Loucy (cell line): Measurements from ENCODE around the gene ACTR3C.

ENCODE experiments used
- H2AFZ ChIP-seq: fragments of 200-600 bp; sonication (generic); 2 replicates; pipeline ENCODE4 v1.6.0; 2016; ENCODE audit warnings: antibody characterized with exemption, mild to moderate bottlenecking, low read length, moderate library complexity
- H3F3A ChIP-seq: fragments of 200-600 bp; 2 replicates; pipeline ENCODE4 v1.6.0; 2016; ENCODE audit warnings: antibody characterized with exemption, low read depth, mild to moderate bottlenecking
- H3K27me3 ChIP-seq: fragments of 200-600 bp; sonication (generic); 2 replicates; pipeline ENCODE4 v1.6.1; 2014; ENCODE audit warnings: low read length, mild to moderate bottlenecking; ENCODE audit not compliant: insufficient read depth, poor library complexity, severe bottlenecking
- H3K36me3 ChIP-seq: fragments of 200-600 bp; sonication (generic); 2 replicates; pipeline ENCODE4 v1.6.1; 2016; ENCODE audit warnings: low read length; ENCODE audit not compliant: insufficient read depth
- H3K4me1 ChIP-seq: fragments of 200-600 bp; sonication (generic); 2 replicates; pipeline ENCODE4 v1.5.1; 2014; ENCODE audit warnings: low read length, mild to moderate bottlenecking; ENCODE audit not compliant: insufficient read depth, poor library complexity, severe bottlenecking
- H3K4me2 ChIP-seq: fragments of 200-600 bp; sonication (generic); 2 replicates; pipeline ENCODE4 v1.6.0; 2014; ENCODE audit warnings: antibody characterized with exemption, low read length, low read depth, mild to moderate bottlenecking; ENCODE audit not compliant: poor library complexity, severe bottlenecking
- H3K4me3 ChIP-seq: fragments of 200-600 bp; sonication (generic); 2 replicates; pipeline ENCODE4 v1.5.1; 2014; ENCODE audit warnings: low read length, mild to moderate bottlenecking, mixed read lengths; ENCODE audit not compliant: poor library complexity, severe bottlenecking
- H3K79me2 ChIP-seq: fragments of 200-600 bp; sonication (generic); 2 replicates; pipeline ENCODE4 v1.6.1; 2014; ENCODE audit warnings: low read length; ENCODE audit not compliant: insufficient read depth
- H3K9ac ChIP-seq: fragments of 200-600 bp; sonication (generic); 2 replicates; pipeline ENCODE4 v1.6.0; 2014; ENCODE audit warnings: mild to moderate bottlenecking, low read depth, low read length, moderate library complexity; ENCODE audit not compliant: poor library complexity, severe bottlenecking
- H3K9me2 ChIP-seq: fragments of 200-600 bp; sonication (generic); replicated peaks from 2 replicates; pipeline ENCODE4 v1.6.1; 2016; ENCODE audit warnings: low read depth, low read length, mixed read lengths
- H3K9me3 ChIP-seq: fragments of 200-600 bp; sonication (generic); 2 replicates; pipeline ENCODE4 v1.6.1; 2014; ENCODE audit warnings: mild to moderate bottlenecking, antibody characterized with exemption, low read length, low read depth; ENCODE audit not compliant: insufficient read depth
- H4K20me1 ChIP-seq: fragments of 200-600 bp; sonication (generic); 2 replicates; pipeline ENCODE4 v1.6.0; 2014; ENCODE audit warnings: antibody characterized with exemption, low read length, mild to moderate bottlenecking; ENCODE audit not compliant: insufficient read depth, poor library complexity, severe bottlenecking
- CTCF ChIP-seq: fragments of 200-600 bp; sonication (generic); conservative IDR thresholded peaks from 2 replicates; pipeline ENCODE4 v1.5.1; 2014; ENCODE audit warnings: mild to moderate bottlenecking, antibody characterized with exemption, low read length
- EZH2phosphoT487 ChIP-seq: fragments of 200-600 bp; IDR thresholded peaks from 2 replicates; pipeline ENCODE4 v1.6.1; 2018; ENCODE audit warnings: antibody characterized with exemption, mild to moderate bottlenecking, moderate library complexity, borderline replicate concordance

Gene ACTR3C

GRCh38 chr7:150324373-150324961 is 1.1 kb upstream of the ACTR3C start:
- Histone ChIP-seq H3K9ac (peak overlapping the region; percentile 100), H3K4me3 (peak overlapping the region; percentile 92), H3K79me2 (peaks cover 89% of the 10 kb centered on the region), H3K9me2 (no peaks in the 10 kb centered on the region), H3K27me3 (peaks cover 9% of the 10 kb centered on the region), H3F3A (no peaks in the 10 kb centered on the region), H4K20me1 (peaks cover 24% of the 10 kb centered on the region), H3K4me1 (peaks cover 70% of the 10 kb centered on the region), H2AFZ (peak overlapping the region; percentile 92; the same call in 1 of the 2 replicates), H3K9me3 (no peaks in the 10 kb centered on the region), H3K4me2 (peak overlapping the region; percentile 98), H3K36me3 (peaks cover 36% of the 10 kb centered on the region)
- TF ChIP-seq CTCF, result no peak
- TF ChIP-seq EZH2phosphoT487, result no peak

GRCh38 chr7:150323682-150324372 is 482 bp upstream of the ACTR3C start:
- H3K9me3 ChIP-seq, result no peaks in the 10 kb centered on the region
- peak overlapping the region; percentile 100 for H3K9ac ChIP-seq
- H2AFZ ChIP-seq, result peak overlapping the region; percentile 92
- no peak for TF ChIP-seq EZH2phosphoT487
- no peak for TF ChIP-seq CTCF
- H3K27me3 ChIP-seq, result peaks cover 9% of the 10 kb centered on the region
- H3K4me3 ChIP-seq, result peak overlapping the region; percentile 92
- peaks cover 70% of the 10 kb centered on the region for H3K4me1 ChIP-seq
- peak overlapping the region; percentile 98 for H3K4me2 ChIP-seq
- no peaks in the 10 kb centered on the region for H3F3A ChIP-seq
- H3K9me2 ChIP-seq, result no peaks in the 10 kb centered on the region
- peaks cover 30% of the 10 kb centered on the region for H3K36me3 ChIP-seq
- peaks cover 24% of the 10 kb centered on the region for H4K20me1 ChIP-seq
- peaks cover 83% of the 10 kb centered on the region for H3K79me2 ChIP-seq

- H3K4me1 ChIP-seq, result peaks cover 61% of the 10 kb centered on the region
- H3K79me2 ChIP-seq, result peaks cover 68% of the 10 kb centered on the region
- H4K20me1 ChIP-seq, result peaks cover 16% of the 10 kb centered on the region
- H3K9me3 ChIP-seq, result no peaks in the 10 kb centered on the region
- peaks cover 14% of the 10 kb centered on the region; the same call in 1 of the 2 replicates for H3K36me3 ChIP-seq
- H3K9ac ChIP-seq, result peak overlapping the region; percentile 100
- peak overlapping the region; percentile 92 for H3K4me3 ChIP-seq
- H2AFZ ChIP-seq, result peak overlapping the region; percentile 92
- TF ChIP-seq CTCF (no peak), EZH2phosphoT487 (no peak)
- no peaks in the 10 kb centered on the region for H3K9me2 ChIP-seq
- peak overlapping the region; percentile 98 for H3K4me2 ChIP-seq
- H3F3A ChIP-seq, result no peaks in the 10 kb centered on the region
- peaks cover 9% of the 10 kb centered on the region for H3K27me3 ChIP-seq
Observed at GRCh38 chr7:150322114-150322832, 1.1 kb downstream of the ACTR3C start.
